SIG-M5 treated with dmso at 0.1 percent for 504 hours (cell line): Measurements from ENCODE around the gene ORAI2.
"Not testable (repeated sequence)": the region's sequence is repeated elsewhere in the genome, so short reads cannot be mapped to it uniquely, and the experiment has no call there.

Experiments used
- DNase-seq: peaks from one replicate; lab custom pipeline; 2025; ENCODE audit not compliant: unreplicated experiment; lab: John Stamatoyannopoulos, UW

ORAI2 gene

GRCh38 chr7:102468478-102469350 lies 35.3 kb downstream of the ORAI2 start:
- DNase-seq = no peak

DNA sequence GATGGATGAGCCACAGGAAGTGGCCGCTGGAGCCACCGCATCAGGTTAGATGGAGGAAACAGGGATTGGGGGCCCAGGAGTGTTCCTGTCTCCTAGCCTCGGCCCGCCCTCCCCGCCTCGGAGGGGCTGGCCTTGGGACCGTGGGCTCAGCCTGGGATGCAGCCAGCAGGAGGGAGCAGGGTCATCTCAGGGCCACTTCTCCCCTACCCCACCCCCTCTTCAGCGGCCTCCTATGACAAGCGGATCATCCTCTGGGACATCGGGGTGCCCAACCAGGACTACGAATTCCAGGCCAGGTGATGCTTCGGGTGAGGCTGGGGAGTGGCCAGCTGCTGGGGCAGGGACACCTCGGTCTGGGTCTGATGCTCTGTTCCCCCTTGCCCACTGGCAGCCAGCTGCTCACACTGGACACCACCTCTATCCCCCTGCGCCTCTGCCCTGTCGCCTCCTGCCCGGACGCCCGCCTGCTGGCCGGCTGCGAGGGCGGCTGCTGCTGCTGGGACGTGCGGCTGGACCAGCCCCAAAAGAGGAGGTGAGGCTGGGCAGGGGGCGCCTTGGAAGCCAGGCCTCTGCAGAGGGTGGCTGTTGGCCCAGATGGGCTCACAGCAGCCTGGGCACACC lies 36.1 kb downstream of the ORAI2 start:
- DNase-seq = no peak

DNA sequence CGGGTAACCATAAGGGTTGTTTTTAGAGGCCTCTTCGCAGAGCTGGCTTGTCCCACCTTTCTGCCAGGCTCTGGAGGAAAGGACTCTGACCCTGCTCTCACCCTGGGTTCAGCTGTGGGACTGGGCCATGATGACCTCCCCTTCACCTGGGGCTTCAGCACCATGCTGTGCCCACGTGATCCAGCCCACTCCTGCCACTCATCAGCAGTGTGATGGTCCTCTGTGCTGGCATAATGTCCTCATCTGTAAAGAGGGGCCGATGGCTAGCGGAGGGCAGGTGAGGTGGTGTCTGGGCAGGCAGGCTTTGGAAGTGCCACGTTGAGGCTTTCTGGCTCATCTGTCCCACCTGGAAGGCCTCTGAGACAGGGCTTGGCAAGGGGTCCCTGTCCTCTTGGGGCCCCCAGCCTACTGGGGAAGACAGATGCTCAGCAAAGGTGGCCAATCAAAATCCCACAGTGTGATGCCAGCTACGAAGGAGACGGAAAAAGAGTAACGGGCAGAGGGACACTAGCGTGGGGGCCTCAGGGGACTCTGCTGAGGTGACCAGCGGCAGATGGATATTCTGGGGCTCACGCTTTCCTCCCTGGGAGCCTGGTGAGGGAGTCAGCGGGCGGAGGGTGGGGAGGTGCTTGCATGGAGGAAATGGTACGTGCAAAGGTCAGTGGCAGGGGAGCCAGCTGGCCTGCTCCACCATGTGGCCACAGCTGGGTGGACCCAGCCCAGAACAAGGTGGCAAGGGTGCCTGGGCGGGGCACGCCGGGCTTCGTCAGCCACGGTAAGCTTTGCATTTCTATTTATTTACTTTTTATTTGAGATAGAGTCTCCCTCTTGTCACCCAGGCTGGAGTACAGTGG lies 36.8 kb downstream of the ORAI2 start:
- DNase-seq = no peak

DNA sequence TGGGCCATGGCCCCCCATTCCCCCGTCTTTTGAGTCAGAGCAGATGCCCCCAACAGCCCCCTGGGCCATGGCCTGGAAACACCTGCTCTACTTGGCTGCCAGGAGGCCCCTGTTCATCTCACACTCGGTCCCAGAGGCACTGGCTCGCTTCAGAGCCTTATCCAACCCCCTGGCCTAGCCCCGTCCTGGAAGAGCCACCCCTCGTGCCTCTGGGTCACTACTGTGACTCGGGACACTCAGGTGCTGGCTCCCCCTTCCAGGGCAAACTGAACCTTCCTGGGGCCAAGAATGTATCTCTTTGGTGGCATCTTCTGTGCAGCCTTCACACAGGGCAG lies 38.4 kb downstream of the ORAI2 start:
- no peak for DNase-seq

DNA sequence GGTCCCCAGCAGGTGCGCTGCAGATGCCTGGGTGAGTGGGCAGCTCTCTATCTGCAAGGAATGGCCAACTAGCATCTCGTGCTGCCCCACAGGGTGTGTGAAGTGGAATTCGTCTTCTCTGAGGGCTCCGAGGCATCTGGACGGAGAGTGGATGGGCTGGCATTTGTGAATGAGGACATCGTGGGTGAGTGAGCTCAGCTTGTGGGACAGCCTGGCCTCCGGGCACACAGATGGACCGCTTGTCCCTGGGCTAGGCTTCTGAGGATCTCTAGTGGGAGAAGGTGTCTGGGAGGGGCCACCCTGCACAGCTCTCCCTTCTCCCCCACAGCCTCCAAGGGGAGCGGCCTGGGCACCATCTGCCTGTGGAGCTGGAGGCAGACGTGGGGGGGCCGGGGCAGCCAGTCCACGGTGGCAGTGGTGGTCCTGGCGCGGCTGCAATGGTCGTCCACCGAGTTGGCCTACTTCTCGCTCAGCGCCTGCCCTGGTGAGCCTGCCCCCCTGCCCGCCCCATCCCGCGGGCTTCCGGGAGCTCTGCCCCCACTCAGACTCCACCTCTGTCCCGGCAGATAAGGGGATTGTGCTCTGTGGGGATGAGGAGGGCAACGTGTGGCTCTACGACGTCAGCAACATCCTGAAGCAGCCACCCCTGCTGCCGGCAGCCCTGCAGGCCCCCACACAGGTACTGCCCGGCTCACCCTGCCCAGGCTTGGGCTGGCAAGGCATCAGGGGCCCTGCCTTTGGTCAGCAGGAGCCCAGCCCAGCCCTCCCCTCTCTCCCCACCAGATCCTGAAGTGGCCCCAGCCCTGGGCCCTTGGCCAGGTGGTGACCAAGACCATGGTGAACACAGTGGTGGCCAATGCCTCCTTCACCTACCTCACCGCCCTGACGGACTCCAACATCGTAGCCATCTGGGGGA lies 39.0 kb downstream of the ORAI2 start:
- no peak for DNase-seq

- no peak for DNase-seq
Observed at GRCh38 chr7:102473271-102473991, 40.1 kb downstream of the ORAI2 start.

GRCh38 chr7:102474116-102474515 lies 40.7 kb downstream of the ORAI2 start:
- not testable (repeated sequence) for DNase-seq

- DNase-seq = not testable (repeated sequence)
Observed at GRCh38 chr7:102474736-102475435, 41.5 kb downstream of the ORAI2 start.

GRCh38 chr7:102478314-102479208 lies 45.2 kb downstream of the ORAI2 start, which contains the start of gene POLR2J:
Gene POLR2J (minus strand): TSS chr7:102478922. CDS start chr7:102478860, 62 bp downstream.
- not testable (repeated sequence) for DNase-seq

DNA sequence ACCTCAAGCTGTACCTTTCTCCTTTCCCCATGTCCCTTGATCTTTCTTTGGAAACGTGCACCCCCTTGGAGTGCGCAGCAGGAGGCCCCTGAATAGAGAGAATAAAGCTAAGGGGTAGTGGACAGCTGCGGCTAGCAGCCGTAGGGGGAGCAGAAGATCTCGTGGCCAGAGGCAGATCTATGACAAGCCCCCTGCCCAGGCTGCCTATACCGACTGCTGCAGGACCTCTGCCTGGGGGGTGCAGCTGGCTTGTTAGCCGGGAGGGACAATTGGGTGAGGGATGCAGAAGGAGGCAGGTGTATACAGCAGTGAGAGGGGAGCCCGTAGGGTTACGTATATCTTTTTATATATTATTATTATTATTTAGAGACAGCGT lies 45.8 kb downstream of the ORAI2 start:
- not testable (repeated sequence) for DNase-seq

DNA sequence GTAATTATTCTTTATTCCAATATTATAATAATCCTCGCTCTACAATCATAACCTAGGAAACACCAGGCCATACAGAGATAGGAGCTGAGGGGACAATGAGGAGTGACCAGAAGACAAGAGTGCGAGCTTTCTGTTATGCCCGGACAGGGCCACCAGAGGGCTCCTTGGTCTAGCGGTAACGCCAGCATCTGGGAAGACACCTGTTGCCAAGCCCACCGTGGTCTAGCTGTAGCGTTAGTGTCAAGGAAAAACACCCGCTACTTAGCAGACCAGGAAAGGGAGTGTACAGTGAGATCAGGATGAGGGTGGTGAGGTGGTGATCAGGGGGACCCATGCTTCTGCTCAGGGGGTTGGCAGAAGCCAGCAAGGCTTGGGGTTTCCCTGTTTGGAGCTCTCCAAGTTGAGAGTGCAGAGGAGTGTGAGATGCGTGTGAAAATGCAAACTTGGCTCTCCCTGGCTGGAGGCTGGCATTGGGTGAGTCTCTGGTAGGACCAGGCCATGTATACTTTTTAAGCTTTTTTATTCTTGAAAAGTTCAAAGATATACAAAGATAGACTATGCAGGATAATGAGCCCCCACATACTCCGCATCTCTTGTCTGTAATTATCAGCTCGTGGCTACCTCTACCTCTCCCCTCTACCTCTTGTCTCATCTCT lies 46.7 kb downstream of the ORAI2 start:
- not testable (repeated sequence) for DNase-seq

GRCh38 chr7:102481962-102482361 lies 48.6 kb downstream of the ORAI2 start:
- not testable (repeated sequence) for DNase-seq

DNA sequence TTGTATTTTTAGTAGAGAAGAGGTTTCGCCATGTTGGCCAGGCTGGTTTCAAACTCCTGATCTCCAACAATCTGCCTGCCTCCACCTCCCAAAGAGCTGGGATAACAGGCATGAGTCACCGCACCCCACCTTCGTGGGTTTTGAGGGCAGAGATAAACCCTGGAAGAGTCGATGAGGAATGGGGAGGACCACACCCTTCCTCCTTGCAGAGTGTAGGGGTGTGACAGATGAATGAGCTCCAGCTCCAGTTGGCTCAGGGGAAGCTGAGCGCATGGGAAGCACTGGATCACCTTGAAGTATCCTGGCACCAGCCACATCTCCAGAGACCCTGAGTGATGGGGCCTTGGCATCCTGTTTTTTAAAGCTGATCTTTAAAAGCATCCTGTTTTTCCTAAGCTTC lies 50.9 kb downstream of the ORAI2 start:
- not testable (repeated sequence) for DNase-seq

GRCh38 chr7:102490529-102491075 lies 57.2 kb downstream of the ORAI2 start:
- DNase-seq = not testable (repeated sequence)

DNA sequence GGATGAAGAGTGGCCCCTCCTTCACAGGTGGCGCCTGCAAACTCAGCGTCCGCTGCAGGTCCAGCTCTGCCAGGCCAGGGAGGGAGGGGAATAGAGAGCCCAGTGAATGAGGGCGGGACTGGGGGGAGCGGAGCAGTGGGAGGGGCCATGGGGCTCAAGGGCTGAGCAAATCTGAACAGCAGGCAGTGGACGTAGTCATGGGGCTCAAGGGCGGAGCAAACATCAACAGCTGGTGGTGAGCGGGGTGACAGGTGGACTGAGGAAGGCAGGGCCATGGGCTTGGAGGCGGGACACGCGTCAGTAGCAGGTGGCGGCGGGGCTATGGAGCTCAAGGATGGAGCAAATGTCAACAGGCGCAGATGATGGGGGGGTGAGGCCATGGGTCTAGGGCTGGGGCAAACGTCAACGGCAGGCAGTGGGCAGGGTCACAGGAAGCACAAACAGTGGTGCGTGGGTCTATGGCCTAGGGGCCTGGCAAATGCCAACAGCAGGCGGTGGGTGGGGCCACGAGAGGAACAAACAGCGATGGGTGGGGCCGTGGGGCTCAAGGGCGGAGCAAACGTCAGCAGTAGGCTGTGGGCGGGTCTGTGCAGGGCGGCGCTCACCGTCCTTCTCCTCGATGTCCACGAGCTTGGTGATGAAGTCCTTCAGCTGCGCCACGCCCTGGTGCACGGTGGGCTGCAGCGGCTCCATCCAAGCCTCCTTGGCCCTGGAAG lies 60.0 kb downstream of the ORAI2 start:
- DNase-seq = not testable (repeated sequence)

DNA sequence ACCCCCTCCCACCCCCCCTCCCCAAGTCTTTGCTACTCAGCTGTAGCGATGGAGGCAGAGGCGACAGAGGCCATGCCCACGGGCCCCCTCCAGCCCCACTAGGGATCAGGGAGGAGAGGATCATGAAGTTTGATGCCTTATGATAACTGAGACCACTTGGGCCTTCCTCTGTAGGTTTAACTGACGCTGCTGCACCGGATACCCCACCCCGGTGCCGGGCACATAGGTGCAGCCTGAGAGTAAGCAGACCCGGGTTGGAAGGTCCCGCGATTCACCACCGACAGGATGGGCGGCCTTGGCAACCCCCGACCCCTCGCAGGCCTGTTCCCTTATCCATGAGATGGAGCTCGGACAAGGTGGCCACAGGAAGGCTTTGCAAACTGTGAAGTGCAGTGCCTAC lies 60.7 kb downstream of the ORAI2 start:
- DNase-seq = not testable (repeated sequence)
